ENCODE measurements around the gene TFCP2. TPM values are rescaled to one million over a fixed set of nuclear protein-coding genes. Genes with fewer than 3 reads are reported as not detected.

Gene TFCP2
- total and polyA plus RNA-seq, 12 donors: 9.4 to 28.7 (median 17.1) TPM

GRCh38 chr12:51218607-51219161, 45.7 kb upstream of the TFCP2 start:
- H3K27ac ChIP-seq: peak overlapping the region; percentile 81 to 96 (median 95)
- H3K4me1 ChIP-seq (replicated peaks in 1 of 2): peaks cover 4 to 28% of the 10 kb centered on the region in 2 donors
- no peaks in the 10 kb centered on the region for H3K9me3 ChIP-seq (replicated peaks in 1 of 3)
- no peaks in the 10 kb centered on the region for H3K36me3 ChIP-seq (replicated peaks in 1 of 2)
- intact Hi-C loops (cut with DNase I): no loop called here
- peak in 4 of 7 donors; percentile 29 to 65 (median 36) for DNase-seq
- H3K27me3 ChIP-seq: no peaks in the 10 kb centered on the region
- TF ChIP-seq, protein P1, sequence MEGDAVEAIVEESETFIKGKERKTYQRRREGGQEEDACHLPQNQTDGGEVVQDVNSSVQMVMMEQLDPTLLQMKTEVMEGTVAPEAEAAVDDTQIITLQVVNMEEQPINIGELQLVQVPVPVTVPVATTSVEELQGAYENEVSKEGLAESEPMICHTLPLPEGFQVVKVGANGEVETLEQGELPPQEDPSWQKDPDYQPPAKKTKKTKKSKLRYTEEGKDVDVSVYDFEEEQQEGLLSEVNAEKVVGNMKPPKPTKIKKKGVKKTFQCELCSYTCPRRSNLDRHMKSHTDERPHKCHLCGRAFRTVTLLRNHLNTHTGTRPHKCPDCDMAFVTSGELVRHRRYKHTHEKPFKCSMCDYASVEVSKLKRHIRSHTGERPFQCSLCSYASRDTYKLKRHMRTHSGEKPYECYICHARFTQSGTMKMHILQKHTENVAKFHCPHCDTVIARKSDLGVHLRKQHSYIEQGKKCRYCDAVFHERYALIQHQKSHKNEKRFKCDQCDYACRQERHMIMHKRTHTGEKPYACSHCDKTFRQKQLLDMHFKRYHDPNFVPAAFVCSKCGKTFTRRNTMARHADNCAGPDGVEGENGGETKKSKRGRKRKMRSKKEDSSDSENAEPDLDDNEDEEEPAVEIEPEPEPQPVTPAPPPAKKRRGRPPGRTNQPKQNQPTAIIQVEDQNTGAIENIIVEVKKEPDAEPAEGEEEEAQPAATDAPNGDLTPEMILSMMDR (IDR thresholded peaks at IDR 0.05): no peak
- TF ChIP-seq POLR2A (IDR thresholded peaks at IDR 0.05): peak in 1 of 2 donors; percentile 27
- 30 to 53% (median 44%) methylated on average over 10 of the region's 10 CpGs for WGBS, 4 donors
- H3K4me3 ChIP-seq: peak overlapping the region in 3 of 4 donors; percentile 12 to 97 (median 86)

DNA sequence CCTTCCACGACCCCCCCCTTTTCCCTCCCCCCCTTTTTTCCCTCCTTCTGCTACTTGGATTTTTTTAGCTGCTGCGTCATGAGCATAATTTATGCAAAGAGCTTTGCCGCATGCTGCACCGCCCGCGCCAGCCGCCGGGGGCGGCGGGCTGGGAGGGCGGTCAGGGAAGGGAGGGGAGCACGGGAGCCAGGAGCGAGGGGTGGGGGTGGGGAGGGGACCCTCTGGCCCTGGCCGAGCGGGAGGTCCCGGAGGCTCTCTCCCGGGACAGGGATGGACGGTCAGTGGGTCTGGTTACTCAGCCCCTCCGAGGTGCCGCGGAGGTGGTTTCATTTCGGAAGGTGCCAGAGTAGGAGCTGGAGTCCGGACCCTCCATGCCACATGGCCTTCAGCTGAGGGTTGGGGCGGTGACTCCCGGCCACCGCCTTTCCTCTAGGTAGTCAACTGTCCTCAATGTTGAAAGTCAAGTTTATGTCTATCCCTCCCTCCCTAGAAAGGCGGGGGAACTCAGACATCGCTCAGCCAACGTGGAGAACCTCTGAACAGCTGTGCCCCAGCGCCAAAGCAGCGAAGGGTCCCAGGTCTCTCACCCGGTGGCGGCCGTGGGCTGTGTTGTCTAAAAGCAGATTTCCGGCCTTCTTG, 45.2 kb upstream of the TFCP2 start, which contains the start of gene POU6F1:
TSS of gene POU6F1 (minus strand) at position 95 of the 639 bp plus-strand sequence. CDS start 11,226 bp downstream, outside the sequence.
- Histone ChIP-seq H3K9me3 (replicated peaks in 1 of 3) (no peaks in the 10 kb centered on the region), H3K27ac (peak within 1 kb of the TSS; percentile 81 to 96 (median 95)), H3K4me1 (replicated peaks in 1 of 2) (peaks cover 4 to 28% of the 10 kb centered on the region in 2 donors), H3K4me3 (peak within 1 kb of the TSS; percentile 12 to 97 (median 66)), H3K27me3 (no peaks in the 10 kb centered on the region), H3K36me3 (replicated peaks in 1 of 2) (no peaks in the 10 kb centered on the region)
- TF ChIP-seq, protein P1 (IDR thresholded peaks at IDR 0.05): peak; percentile 37 to 73 (median 65)
- TF ChIP-seq POLR2A (IDR thresholded peaks at IDR 0.05): peak in 1 of 2 donors; percentile 27
- peak; percentile 77 to 82 (median 78) for DNase-seq
- intact Hi-C loops (cut with DNase I): no loop called here
- WGBS, 4 donors: 0 to 1% (median 0%) methylated on average over 7 to 34 of the region's 35 CpGs

GRCh38 chr12:51217133-51217967, 44.4 kb upstream of the TFCP2 start:
- TF ChIP-seq, protein P1 (IDR thresholded peaks at IDR 0.05): peak in 1 of 6 experiments; percentile 35
- TF ChIP-seq POLR2A (IDR thresholded peaks at IDR 0.05): peak in 1 of 2 donors; percentile 22
- WGBS, 4 donors: 0 to 3% (median 1%) methylated on average over 32 to 81 of the region's 81 CpGs
- intact Hi-C loops (cut with DNase I): no loop called here
- Histone ChIP-seq H3K27ac (peak overlapping the region in 4 of 5 donors; percentile 89 to 96 (median 95)), H3K9me3 (replicated peaks in 1 of 3) (no peaks in the 10 kb centered on the region), H3K36me3 (replicated peaks in 1 of 2) (no peaks in the 10 kb centered on the region), H3K27me3 (no peaks in the 10 kb centered on the region), H3K4me3 (peak overlapping the region; percentile 12 to 97 (median 66)), H3K4me1 (replicated peaks in 1 of 2) (peaks cover 4 to 23% of the 10 kb centered on the region in 2 donors)
- peak; percentile 45 to 73 (median 55) for DNase-seq

- intact Hi-C loops (cut with DNase I): no loop called here
- WGBS, 4 donors: 27 to 45% (median 28%) methylated on average over 6 to 7 of the region's 7 CpGs
Observed at GRCh38 chr12:51216642-51217041, 43.7 kb upstream of the TFCP2 start.

More at GRCh38 chr12:51216642-51217041, 43.7 kb upstream of the TFCP2 start:
- Histone ChIP-seq H3K4me3 (peak overlapping the region in 2 of 4 donors; percentile 86 to 97), H3K27me3 (no peaks in the 10 kb centered on the region), H3K36me3 (replicated peaks in 1 of 2) (no peaks in the 10 kb centered on the region), H3K27ac (peak overlapping the region in 3 of 5 donors; percentile 95 to 96 (median 95)), H3K9me3 (replicated peaks in 1 of 3) (no peaks in the 10 kb centered on the region), H3K4me1 (replicated peaks in 1 of 2) (peaks cover 4 to 21% of the 10 kb centered on the region in 2 donors)
- no peak for DNase-seq
- TF ChIP-seq POLR2A (IDR thresholded peaks at IDR 0.05): no peak
- TF ChIP-seq, protein P1 (IDR thresholded peaks at IDR 0.05): no peak
